Natural killer cell (primary cell): Measurements from ENCODE around the gene WDR88. TPM values are rescaled to one million over a fixed set of nuclear protein-coding genes. Genes with fewer than 3 reads are reported as not detected.

Experiments used
- ATAC-seq, 3 donors: fragments of 150-1000 bp in 2 of 3; fragments of 200-7000 bp in 1 of 3; cut with Tn5 transposase; 1 replicate in 1 of 3; 2 replicates in 2 of 3; pipeline ENCODE4 v1.10.0; 2021; ENCODE audit warnings: mild to moderate bottlenecking in 2 of 3, moderate library complexity in 2 of 3
- DNase-seq, 2 donors: peaks; one replicate each; pipeline versions ENCODE4 v3.0.0 to v3.0.0-alpha.2; 2013 to 2021; ENCODE audit warnings: mixed read lengths in 1 of 2
- H3K27ac ChIP-seq: one replicate; pipeline ENCODE4 v1.5.1; 2013; ENCODE audit warnings: mild to moderate bottlenecking, low read length
- H3K27me3 ChIP-seq: one replicate; pipeline ENCODE4 v1.6.1; 2013; ENCODE audit warnings: low read length; ENCODE audit not compliant: control insufficient read depth, insufficient read depth
- H3K36me3 ChIP-seq: one replicate; pipeline ENCODE4 v1.6.1; 2013; ENCODE audit warnings: low read length; ENCODE audit not compliant: control insufficient read depth, insufficient read depth
- H3K4me1 ChIP-seq: one replicate; pipeline ENCODE4 v1.6.1; 2013; ENCODE audit warnings: low read length; ENCODE audit not compliant: control insufficient read depth, insufficient read depth
- H3K4me3 ChIP-seq: one replicate; pipeline ENCODE4 v1.5.1; 2013; ENCODE audit warnings: low read length
- H3K9me3 ChIP-seq: one replicate; pipeline ENCODE4 v1.6.1; 2013; ENCODE audit warnings: low read length; ENCODE audit not compliant: control insufficient read depth, insufficient read depth
- H3K27ac Mint-ChIP-seq, 2 donors: one replicate each; pipeline ENCODE4 v1.8.0; 2022; ENCODE audit warnings: mild to moderate bottlenecking in 2 of 2, mixed read lengths in 2 of 2, moderate library complexity in 1 of 2
- H3K27me3 Mint-ChIP-seq, 2 donors: one replicate each; pipeline ENCODE4 v1.8.0; 2022; ENCODE audit warnings: low read depth in 2 of 2, mixed read lengths in 2 of 2
- H3K36me3 Mint-ChIP-seq: one replicate; pipeline ENCODE4 v1.8.0; 2022; ENCODE audit warnings: mixed read lengths
- H3K4me1 Mint-ChIP-seq, 2 donors: one replicate each; pipeline ENCODE4 v1.8.0; 2022; ENCODE audit warnings: mixed read lengths in 2 of 2
- H3K4me3 Mint-ChIP-seq: one replicate; pipeline ENCODE4 v1.8.0; 2022; ENCODE audit warnings: mild to moderate bottlenecking, moderate library complexity, mixed read lengths
- H3K9me3 Mint-ChIP-seq, 2 donors: one replicate each; pipeline ENCODE4 v1.8.0; 2022; ENCODE audit warnings: mixed read lengths in 2 of 2
- CTCF ChIP-seq: fragments of 200-600 bp; IDR thresholded peaks from one replicate; pipeline ENCODE4 v1.8.0; 2022; ENCODE audit warnings: antibody characterized with exemption
- WGBS: methylation state at CpG from one replicate; pipeline ENCODE4 v1.1.7; 2013; ENCODE audit warnings: missing lambda C conversion rate; ENCODE audit not compliant: insufficient coverage; 5-methylcytosine and 5-hydroxymethylcytosine counted together
- intact Hi-C: fragments of 100-400 bp; cut with micrococcal nuclease; formaldehyde crosslinking; loops from one replicate; pipeline ENCODE4 v1.14.2; 2022
- total RNA-seq, 4 donors: library from RNA; stranded (reverse); fragments of 120-200 nt in 1 of 4; gene quantifications; one replicate each; pipeline versions ENCODE4 v1.2.3 to v1.2.4, GENCODE V29; 2013 to 2022

Gene WDR88
- total RNA-seq, 3 donors from 2014 or later (not counting 1 experiment from before 2014, with no cell fraction given) = not detected

- no peak overlapping the region for H3K4me3 ChIP-seq
- Mint-ChIP-seq H3K27ac (no peak overlapping the region), H3K27me3 (peaks cover 0 to 7% of the 10 kb centered on the region in 2 donors), H3K9me3 (no peaks in the 10 kb centered on the region), H3K4me3 (no peak overlapping the region), H3K36me3 (peaks cover 11% of the 10 kb centered on the region), H3K4me1 (peaks cover 0 to 6% of the 10 kb centered on the region in 2 donors)
- intact Hi-C loops = no loop called here
- H3K9me3 ChIP-seq = no peaks in the 10 kb centered on the region
- no peak overlapping the region for H3K27ac ChIP-seq
- DNase-seq (peak in 1 of 2 donors; percentile 55), ATAC-seq (peak; percentile 34 to 52 (median 48))
- WGBS = 28% methylated on average over 31 of the region's 38 CpGs
- H3K36me3 ChIP-seq = peaks cover 11% of the 10 kb centered on the region
- H3K4me1 ChIP-seq = no peaks in the 10 kb centered on the region
- no peaks in the 10 kb centered on the region for H3K27me3 ChIP-seq
- TF ChIP-seq CTCF = no peak
Observed at GRCh38 chr19:33134571-33135041, 2.7 kb downstream of the WDR88 start.

DNA sequence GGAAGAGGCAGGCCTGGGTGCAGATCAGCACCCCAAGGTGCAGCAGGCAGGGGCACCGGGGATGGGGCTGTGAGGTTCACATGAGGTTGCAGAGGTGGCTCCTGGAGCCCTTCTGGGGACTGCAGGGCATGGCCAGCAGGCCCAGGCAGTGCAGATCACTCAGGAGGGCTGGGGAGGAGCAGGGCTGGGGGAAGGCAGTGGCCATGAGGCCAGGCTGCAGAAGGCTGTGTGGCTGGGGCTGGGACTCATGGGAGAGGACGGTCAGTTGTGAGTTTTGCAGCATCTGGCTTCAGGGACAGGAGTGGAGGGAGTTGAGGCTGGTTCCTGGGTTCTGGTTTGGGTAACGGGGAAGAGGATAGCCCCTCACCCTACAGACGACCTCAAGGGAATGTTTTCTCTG lies 7.3 kb downstream of the WDR88 start:
- peaks cover 0 to 14% of the 10 kb centered on the region in 2 donors for H3K27me3 Mint-ChIP-seq
- Histone ChIP-seq H3K9me3 (no peaks in the 10 kb centered on the region), H3K36me3 (no peaks in the 10 kb centered on the region), H3K27ac (no peak overlapping the region), H3K4me3 (no peak overlapping the region), H3K27me3 (no peaks in the 10 kb centered on the region), H3K4me1 (peaks cover 5% of the 10 kb centered on the region)
- no peak for DNase-seq
- intact Hi-C loops = no loop called here
- no peak overlapping the region for H3K27ac Mint-ChIP-seq
- no peaks in the 10 kb centered on the region for H3K36me3 Mint-ChIP-seq
- ATAC-seq = no peak
- H3K9me3 Mint-ChIP-seq = no peaks in the 10 kb centered on the region
- TF ChIP-seq CTCF = no peak
- 82% methylated on average over 2 of the region's 4 CpGs for WGBS
- peaks cover 5 to 13% of the 10 kb centered on the region in 2 donors for H3K4me1 Mint-ChIP-seq
- H3K4me3 Mint-ChIP-seq = no peak overlapping the region

DNA sequence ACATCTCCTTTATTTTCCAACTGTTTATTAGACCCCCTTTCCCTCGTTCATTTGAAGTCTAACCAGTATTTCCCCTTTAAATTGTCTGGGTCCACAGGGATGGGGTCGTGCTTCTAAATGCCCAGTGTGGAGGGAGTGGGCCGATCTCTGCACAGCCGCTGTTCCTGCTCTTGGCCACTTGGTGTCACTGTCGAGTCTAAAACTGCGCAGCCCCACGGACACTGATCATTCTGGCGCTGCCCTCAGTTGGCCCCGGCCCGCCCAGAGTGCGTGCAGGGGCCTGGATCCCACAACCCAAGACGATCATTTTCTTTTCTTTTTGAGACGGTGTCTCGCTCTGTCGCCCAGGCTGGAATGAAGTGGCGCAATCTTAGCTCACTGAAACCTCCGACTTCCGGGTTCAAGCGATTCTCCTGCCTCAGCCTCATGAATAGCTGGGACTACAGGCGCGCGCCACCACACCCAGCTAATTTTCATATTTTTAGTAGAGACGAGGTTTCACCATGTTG lies 12.0 kb downstream of the WDR88 start:
- ATAC-seq = peak; percentile 94 to 100 (median 100)
- no peak overlapping the region for H3K27ac ChIP-seq

More for the DNA sequence above, 12.0 kb downstream of the WDR88 start:
- H3K9me3 ChIP-seq = no peaks in the 10 kb centered on the region
- H3K4me1 Mint-ChIP-seq = peaks cover 5 to 7% of the 10 kb centered on the region in 2 donors
- peak; percentile 51 to 84 for DNase-seq
- peaks cover 0 to 7% of the 10 kb centered on the region in 2 donors for H3K27me3 Mint-ChIP-seq
- no peak overlapping the region for H3K4me3 ChIP-seq
- H3K27me3 ChIP-seq = no peaks in the 10 kb centered on the region
- no peak overlapping the region for H3K4me3 Mint-ChIP-seq
- no peaks in the 10 kb centered on the region for H3K36me3 Mint-ChIP-seq
- WGBS = 31% methylated on average over 22 of the region's 23 CpGs
- intact Hi-C loops = loop anchor here (1.0 kb wide), 2 partner anchors 40 to 91 kb away; no protein-coding TSS in a partner anchor
- H3K4me1 ChIP-seq = peaks cover 5% of the 10 kb centered on the region
- TF ChIP-seq CTCF = peak; percentile 96
- H3K27ac Mint-ChIP-seq = peak overlapping the region in 1 of 2 donors; percentile 13
- H3K9me3 Mint-ChIP-seq = no peaks in the 10 kb centered on the region
- H3K36me3 ChIP-seq = no peaks in the 10 kb centered on the region
